NCI-H1092 (cell line): Measurements from ENCODE around the gene RLN2.

Source experiments
- DNase-seq: peaks from one replicate; lab custom pipeline; 2025; lab: John Stamatoyannopoulos, UW

RLN2 gene

DNA sequence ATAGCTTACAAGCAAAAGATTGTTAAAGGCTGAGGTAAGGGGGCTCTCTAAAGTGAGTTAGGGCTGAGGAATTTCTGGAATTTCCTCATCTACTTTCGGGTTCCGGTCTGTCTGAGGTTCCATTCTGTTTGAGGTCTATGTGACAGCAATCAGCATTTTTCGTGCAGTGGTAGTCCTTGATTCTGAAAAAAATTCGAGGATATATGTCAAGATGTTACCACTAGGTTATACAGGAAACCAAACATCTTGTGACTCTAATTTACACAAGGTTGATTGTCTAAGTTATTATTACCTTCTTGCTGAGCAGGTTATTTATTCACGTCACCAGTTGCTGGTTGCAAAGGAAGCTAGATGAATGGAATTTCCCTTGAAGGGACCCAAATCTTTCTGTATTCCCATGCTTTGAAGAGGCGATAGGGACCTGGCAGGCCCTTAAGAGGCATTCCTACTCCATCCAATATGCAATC lies 35.2 kb downstream of the RLN2 start:
- DNase-seq = no peak

- no peak for DNase-seq
Measured at GRCh38 chr9:5265939-5266338, 38.6 kb downstream of the RLN2 start.

GRCh38 chr9:5264219-5264595 lies 40.3 kb downstream of the RLN2 start:
- no peak for DNase-seq

- DNase-seq = no peak
Measured at GRCh38 chr9:5263351-5264218, 40.9 kb downstream of the RLN2 start.
